NCI-H2107 treated with DMSO at 0.1 percent for 48 hours (cell line): ENCODE results near the gene PTPRD.
A peak's percentile ranks its signal among the peaks of the same experiment; 100 is the strongest.

Source experiments
- DNase-seq: peaks from one replicate; lab custom pipeline; 2025; ENCODE audit not compliant: unreplicated experiment; lab: John Stamatoyannopoulos, UW

The PTPRD gene

DNA sequence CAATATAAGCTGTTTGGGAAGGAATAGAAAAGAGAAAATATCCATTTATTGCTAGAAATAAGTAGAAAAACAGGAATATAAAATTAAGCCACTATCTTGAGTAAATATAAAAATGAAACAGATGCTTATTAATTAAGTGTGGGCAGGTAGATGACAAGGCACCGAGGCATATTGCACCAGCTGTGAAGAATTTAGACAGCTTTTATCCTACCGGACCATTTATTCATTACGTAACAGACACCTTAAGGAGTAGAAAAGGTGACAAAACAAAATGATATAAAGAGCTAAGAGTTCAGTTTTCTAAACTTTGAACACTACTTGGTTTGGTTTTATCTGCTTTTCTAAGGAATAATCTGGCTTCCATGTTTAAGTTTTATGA is 404.1 kb downstream of the PTPRD start:
- no peak for DNase-seq

DNA sequence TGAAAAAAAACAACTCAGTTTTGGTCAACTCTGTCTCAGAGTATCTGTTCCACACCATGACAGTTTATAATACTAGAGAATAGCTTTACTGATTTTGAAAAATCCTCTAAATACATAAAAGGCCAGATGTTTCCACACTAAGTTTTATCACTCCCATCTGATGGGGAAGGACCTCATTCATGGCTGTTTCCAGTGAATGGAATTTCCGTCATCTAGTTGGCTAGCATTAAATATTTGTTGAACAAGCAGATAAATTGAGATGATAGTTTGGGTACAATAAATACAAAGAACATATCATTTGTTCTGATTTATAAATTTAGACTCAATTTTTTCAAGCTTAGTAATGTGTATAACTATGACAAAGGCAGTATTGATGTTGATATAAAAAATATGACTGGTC is 408.5 kb downstream of the PTPRD start:
- no peak for DNase-seq

DNA sequence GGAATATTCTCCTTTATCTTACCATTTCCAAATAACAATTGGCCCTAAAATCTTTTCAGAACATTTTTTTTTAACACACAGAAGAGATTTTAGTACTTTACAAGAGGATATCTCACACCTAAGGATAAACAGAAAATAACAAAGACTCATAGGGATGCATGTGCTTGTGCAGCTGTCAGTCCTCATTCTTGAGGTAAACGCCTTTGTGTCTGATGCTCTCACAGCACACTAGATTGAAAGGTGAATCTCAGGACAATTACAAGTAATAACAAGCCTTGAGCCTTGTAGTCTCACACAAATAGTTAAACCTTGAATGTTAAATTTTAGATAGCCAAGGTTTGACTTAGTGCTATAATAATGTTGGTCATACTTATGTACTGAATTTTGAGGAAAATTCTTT is 439.2 kb downstream of the PTPRD start:
- DNase-seq: no peak

DNA sequence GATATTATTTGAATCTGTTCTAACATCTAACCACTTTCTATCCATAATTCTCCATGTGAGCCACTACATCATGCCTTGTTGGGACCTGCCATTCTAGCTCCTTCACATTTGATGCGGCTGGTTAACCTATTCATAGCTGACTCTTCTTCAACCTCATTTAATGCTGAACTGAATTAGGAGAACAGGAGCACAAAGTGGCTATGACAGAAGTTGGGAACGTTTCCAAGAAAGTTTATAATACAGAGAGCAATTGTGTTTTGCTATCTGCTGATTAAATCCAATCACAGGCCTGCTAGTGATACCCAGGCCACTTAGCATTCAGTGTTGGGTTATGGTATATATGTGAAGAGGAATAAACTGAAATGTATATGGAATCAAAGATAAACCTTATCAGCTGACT is 440.3 kb downstream of the PTPRD start:
- DNase-seq: no peak

DNA sequence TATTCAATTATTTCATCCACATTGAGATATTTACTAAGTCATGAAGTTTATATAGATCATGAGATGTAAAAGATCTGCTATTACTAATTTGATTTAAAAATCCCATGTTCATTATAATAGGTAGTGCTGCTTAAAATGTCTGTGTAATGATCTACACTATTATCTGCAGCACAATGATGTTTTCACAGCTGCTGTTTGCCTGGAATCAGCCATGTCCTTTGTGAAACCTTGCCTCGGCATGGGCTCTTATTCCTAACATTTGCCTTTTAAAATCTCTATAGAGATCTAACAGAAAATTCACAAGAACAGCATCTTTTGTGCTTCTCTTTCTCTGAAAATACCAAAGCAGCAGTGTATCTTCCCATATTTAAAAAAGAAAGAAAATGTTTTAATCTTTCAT is 444.6 kb downstream of the PTPRD start:
- DNase-seq: peak; percentile 26

DNA sequence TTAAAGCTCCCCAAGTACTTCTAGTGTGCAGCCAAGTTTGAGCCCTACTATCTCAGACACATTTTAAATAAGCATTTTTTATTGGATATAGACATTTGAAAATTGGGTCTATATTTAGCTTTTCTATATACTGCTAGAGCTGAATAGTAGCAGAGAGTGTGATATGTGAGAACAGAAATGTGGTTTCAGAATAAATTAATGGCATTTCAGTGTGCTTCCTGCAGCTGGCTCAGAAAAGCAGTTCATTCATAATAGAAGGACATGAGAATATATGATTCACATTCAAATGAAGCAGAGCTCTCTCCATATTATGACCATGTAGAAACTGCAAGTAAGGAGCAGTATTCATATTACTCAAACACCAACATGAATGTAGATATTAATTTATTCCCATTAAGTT is 464.0 kb downstream of the PTPRD start:
- peak; percentile 19 for DNase-seq

DNA sequence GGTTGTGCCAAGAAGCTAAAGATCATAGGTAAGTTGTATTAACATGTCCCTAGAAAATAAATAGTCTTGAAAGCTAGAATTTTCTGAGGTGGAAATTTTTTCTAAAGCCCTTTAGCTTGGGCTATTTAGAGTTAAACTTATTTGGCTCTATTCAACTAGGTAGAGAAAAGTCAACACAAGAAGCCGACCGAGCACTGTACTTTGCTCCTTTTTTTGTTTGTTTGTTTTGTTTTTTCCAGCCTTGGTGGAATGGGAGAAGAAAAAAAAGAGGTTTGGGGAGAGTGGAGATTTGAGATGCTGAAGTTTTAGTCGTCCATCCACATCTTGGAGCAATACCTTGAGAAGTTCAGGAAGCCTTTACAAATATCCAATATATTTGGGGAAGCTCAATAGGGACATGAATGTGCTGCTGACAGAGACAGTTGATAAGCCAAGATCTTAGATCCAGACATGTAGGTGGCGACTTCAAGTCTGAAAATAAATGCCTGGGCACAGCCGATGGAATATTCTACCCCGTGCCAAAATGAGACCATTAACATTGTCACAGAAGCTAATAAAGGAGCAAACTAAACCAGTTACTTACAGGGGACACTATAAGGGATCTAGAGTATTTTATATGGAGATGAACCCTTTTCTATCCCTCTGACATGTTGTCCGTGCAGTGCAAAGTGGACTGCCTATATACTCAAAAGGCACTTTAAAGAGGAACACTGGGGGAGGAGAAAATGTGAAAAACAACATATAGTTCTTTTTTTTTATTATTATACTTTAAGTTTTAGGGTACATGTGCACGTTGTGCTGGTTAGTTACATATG is 466.1 kb downstream of the PTPRD start:
- DNase-seq: no peak

DNA sequence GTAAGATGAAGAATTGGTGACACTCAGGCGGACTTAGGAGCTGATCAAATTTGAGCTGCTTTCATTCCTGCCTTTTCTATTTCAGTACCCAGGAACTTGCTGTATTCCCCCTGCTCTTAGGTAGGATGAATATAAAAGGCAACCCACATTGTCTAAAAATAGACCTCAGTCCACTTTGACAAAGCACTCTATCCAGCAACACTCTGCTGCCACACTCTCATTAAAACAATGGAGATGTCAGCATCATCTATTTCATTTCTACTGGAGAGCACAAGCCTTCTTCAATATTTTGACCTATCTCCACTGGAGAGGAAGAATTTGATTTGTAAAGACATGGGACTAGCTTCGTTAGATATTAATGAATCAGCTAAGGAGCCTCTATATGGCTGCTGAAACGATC is 468.4 kb downstream of the PTPRD start:
- peak; percentile 14 for DNase-seq

DNA sequence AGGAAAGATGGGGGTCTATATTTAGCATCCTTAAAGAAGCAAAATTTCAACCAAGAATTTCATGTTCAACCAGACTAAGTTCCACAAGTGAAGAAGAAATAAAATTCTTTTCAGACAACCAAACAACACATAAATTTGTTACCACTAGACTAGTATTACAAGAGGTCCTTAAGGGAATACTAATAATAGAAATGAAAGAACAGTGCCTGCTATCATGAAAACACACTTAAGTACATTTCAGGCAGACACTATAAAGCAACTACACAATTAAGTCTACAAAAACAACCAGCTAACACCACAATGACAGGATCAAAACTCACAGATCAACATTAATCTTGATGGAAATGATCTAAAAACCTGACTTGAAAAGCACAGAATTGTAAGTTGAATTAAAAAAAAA is 477.2 kb downstream of the PTPRD start:
- DNase-seq: no peak

DNA sequence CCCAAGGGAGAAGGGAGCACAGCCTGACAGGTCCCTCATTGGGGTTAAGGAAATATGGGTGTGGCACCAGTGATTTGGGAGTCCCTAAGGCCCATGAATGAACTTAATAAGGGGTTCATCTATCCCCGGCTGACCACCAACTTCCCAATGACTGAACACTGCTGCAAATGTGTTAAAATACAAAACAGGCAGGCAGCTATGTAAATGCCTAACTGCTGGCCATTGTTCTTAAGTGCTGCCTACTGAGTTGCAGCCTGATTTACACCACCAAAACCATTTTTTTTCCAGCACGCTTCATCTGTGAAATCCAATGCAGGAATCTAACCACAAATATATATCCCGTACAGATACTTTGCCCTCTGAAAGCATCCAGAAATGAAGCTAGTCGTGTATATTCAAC is 478.5 kb downstream of the PTPRD start:
- no peak for DNase-seq

DNA sequence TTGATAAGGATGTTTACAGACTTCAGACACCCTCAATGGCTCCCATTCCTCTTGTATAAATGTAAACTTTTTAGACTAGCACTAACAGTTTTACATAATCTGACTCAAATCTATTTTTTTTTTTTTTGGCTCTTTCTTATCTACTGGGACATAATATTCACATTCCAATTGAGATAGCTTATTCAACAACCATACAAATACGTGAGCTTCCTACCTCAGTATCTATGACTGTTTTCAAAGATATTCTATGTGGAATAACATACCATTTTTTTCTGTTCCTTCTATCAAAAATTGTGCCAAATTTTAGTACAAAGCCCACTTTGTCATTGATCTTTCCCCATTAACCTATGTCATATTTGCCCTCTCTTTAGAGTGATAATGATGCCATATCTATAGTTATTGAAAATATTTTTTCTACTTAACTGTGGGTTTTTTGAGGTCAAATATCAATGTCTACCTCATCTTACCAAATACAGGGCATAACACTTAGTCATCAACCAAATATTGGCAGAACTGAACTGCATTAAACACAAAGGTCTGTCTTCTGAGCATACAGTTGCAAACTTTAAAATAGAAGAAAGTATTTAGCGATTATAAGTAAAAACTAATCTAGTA is 482.6 kb downstream of the PTPRD start:
- DNase-seq: no peak

DNA sequence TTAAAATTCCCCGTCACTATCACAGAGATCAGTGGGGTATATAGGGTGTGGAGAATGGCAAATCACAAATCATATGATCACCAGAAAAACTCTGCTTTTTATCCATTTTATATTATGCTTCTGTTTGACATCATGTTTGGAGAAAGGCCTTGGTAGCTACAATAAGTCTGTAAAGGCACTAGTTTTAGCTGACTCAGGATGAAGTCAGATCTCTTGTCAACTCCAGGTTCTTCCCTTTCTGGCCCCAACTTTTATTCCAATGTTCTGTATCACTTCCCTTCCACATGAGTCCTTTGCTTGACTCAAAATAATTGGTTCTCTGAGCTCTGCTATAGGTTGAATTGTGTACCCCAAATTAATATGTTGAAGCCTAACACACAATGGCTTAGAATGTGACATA is 484.9 kb downstream of the PTPRD start:
- no peak for DNase-seq

DNA sequence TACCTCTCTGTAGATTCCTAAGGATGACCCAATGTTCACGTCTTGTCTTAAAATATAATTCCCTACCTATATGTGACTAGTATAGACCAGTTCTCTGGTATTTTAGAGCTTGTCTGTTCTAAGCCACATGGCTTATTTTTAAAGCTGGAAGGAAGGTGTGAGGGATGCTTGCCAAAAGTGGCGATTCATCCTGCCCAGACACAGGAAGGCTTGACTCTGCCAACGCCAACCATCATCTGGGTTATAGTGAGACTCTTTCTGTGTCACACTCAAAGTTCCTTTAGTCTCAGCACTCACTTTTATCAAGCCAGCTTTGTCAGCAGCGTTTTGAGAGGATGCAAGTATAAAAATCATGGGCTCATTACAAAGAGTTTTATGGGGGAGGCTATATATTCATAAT is 500.0 kb downstream of the PTPRD start:
- no peak for DNase-seq

DNA sequence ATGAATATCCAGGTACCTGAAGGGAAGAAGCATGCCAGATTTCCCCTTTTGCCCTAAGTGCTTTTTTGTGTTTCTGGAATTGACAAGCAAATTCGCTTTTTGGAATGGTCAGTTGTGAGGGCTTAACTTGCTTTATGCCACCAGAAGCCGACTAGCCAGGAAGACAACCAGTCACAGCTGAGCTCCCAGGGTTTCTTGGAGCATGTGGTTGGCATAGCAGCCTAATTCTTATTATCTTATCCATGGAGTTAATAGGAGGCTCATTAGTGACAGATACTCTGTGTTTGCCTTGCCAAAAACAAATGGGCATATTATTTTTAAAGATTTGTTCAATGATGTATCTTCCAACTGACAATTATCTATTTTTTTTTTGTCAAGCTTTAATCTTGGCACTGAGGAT is 500.7 kb downstream of the PTPRD start:
- DNase-seq: no peak

DNA sequence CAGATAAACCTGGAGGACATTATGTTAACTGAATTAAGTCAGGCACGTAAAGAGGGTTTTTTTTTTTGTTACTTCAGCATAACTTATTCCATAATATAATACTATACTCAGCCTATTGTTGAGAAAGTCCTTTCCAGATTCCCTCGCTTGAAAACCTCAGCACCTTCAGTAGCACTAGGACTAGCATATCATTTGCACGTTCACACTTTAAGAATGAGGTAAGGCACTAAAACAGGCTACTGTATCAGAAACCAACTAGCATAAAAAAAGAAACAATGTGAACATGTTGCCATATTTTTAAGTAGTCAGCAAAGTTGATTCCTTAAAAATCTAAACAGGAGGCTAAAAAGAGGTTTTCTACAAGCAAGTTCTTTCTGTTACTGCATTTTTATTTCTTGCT is 504.0 kb downstream of the PTPRD start:
- no peak for DNase-seq

DNA sequence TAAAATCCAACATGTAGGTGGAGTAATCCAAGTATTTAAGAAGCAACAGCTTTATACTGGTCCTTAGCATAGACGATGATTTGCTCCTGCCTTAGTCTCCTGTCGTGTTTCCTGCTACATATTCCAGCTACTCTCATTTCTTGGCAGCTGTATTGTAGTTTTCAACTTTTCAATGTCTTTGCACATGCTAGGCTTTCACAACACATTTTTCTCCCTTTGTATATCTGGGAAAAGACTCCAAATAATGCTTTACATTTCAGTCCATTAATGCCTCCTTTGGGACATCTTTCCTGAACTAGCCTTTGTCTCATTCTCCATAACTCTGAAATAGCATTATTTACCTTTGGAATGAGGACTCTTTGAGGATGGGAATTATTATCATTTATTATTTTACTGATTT is 508.0 kb downstream of the PTPRD start:
- no peak for DNase-seq

DNA sequence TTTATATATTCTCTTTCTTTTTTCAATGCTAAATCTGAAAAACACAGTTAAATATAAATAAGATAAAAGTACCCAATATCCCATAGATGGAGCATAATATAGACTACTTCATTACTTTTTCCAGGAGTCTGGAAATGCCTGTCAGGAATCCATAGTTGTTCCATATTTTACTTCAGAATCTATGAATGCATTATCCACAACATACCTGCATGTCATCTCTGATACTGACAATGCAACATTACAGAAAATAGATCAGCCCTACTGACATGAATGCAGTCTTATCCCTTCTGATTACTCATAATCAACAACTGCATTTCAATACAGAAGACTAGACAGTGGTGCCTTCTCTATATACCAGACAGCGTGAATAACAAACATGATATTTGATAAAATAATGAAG is 517.6 kb downstream of the PTPRD start:
- DNase-seq: no peak

DNA sequence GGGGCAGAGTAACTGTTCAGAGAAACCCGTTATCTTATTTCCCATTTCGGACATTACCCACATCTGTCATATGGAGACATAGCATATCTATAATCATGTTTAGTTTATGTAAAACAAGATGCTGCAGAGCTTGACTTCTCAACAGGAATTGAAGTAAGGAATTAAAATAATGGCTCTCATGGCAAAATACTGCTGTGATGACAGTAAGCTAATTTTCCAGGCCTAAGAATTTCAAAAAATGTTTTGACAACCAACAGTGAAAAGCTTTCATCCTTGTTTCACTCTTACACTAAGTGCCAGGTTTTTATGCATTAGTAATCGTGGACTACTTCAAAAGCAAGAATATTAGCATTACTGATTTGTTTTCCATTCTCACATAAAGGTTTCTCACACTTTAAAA is 518.2 kb downstream of the PTPRD start:
- DNase-seq: no peak

DNA sequence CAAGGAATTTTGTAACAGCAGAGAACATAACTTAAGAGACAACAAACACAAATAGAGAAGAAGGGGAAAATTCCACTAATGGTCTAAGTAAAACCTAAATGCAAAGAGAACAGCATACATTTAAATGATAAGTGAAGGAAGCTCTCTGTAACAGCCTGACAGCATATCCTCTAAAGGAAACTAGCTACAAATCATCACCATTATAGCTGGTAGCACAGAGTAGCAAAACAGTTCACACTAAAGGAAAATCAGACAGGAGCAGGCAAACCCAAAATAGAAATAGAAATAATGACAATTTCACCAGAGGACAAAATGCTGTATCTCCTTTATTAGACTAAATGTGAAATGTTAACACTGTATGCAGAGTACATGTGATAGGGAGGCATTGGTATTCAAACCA is 532.8 kb downstream of the PTPRD start:
- no peak for DNase-seq

DNA sequence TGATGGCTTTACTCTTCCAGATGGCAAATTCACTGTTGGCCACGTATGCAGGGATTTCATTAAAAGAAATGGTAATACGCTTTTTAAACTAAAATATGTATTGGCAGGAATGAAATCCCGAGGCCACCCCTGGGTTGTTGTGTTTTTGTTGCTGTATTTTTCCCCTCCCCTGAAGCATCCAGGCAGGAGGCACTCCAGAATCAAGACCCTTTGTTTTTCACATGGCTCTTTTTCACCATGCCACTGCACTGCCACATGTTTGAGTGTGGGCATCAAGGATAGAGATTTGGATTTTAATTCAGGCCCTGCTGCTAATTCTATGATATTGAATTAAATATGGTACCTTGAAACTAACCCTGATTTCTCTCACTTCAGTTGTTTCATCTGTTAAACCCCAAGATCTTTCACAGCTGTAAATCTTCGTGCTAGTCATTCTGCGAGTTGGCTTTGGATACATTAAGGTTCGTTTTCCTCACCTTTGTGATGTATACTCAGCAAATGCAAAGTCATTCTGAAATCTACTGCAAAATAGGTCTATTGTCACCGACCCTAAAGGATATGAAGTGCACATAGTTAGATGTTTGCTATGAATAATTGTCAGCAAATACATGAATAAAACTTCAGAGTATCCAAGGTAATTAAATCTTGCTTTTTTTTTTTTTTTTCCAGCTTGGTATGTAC is 533.4 kb downstream of the PTPRD start:
- DNase-seq: no peak

DNA sequence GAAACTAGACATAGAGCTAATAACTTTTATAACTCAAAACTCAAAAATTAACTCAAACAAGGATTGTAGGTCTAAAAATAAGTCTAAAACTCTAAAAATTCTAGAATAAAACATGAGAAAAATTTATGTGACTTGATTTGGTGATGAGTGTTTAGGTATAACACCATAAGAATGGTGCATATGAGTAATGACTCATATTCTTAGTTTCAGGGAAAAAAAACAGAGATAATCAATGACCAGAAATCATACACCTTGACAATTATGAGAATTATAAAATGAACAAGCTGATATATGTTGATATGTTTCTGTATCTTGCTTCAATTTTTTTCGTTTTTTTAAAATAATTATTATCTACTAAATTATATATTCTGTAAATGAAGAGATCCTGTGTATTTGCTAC is 541.2 kb downstream of the PTPRD start:
- no peak for DNase-seq

DNA sequence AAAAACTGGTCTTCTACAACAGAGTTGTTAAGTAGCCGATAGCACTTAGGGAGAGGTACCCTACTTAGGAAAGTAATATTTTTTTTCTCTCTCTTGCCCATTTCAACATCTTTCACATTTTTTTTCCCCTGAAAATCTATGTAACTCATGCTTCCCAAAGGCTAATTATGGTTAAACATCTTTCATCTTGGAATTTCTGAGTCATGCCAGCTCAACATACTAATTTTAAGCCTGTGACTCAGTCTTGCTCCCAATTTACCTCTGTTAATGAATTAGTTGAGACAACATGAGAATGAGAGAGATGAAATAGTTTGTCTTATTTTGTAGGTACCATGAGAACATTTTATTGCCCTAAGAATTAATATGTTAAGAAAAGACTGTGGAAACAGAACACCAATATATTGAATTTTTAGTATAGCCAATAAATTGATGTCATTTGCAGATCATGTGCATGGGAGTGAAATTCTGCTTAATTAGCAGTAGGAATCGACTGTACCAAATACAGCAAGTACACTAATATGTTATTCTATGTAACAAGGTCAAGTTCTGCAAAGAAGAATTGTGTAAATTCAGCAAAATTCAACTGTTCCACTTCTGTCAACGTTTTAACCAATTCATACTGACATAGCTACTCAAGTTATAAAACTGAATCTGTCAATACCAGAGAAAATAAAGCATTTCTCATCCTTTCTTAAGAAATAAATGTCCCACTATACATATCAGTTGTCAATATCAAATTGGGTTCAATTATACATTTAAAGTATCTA is 550.0 kb downstream of the PTPRD start:
- no peak for DNase-seq
